GM21825 (cell line): ENCODE measurements around the gene CPLANE1.
A peak's percentile ranks its signal among the peaks of the same experiment; 100 is the strongest.
"Not testable (repeated sequence)": the region's sequence is repeated elsewhere in the genome, so short reads cannot be mapped to it uniquely, and the experiment has no call there.

Source experiments
- ATAC-seq: cut with Tn5 transposase; IDR thresholded peaks from one replicate; pipeline ENCODE4 v1.9.1; 2021; ENCODE audit warnings: mild to moderate bottlenecking, moderate library complexity; ENCODE audit not compliant: unreplicated experiment

Gene CPLANE1

GRCh38 chr5:37208883-37209797 is 40.0 kb downstream of the CPLANE1 start:
- no peak for ATAC-seq

- ATAC-seq: no peak
Observed at GRCh38 chr5:37207802-37208201, 41.4 kb downstream of the CPLANE1 start.

DNA sequence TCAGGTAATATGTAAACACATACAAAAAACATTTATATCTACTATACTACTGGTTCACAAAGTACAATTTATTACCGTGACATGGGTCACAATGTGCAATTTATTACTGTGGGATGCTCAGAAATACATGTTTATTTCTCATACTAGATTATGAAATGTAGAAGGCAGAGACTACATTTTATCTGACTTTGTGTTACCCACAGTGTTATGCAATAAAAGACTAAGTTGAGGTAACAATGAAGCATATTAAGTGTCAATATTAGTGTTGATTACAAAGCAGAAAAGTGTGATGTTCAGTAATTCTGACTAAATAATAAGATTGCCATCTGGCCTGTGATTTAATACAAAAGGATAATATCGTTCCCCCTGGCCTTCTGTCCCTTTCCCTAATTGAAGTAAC is 42.4 kb downstream of the CPLANE1 start:
- ATAC-seq: no peak

GRCh38 chr5:37198842-37199241 is 50.3 kb downstream of the CPLANE1 start:
- no peak for ATAC-seq

GRCh38 chr5:37198061-37198460 is 51.1 kb downstream of the CPLANE1 start:
- ATAC-seq: peak; percentile 43

DNA sequence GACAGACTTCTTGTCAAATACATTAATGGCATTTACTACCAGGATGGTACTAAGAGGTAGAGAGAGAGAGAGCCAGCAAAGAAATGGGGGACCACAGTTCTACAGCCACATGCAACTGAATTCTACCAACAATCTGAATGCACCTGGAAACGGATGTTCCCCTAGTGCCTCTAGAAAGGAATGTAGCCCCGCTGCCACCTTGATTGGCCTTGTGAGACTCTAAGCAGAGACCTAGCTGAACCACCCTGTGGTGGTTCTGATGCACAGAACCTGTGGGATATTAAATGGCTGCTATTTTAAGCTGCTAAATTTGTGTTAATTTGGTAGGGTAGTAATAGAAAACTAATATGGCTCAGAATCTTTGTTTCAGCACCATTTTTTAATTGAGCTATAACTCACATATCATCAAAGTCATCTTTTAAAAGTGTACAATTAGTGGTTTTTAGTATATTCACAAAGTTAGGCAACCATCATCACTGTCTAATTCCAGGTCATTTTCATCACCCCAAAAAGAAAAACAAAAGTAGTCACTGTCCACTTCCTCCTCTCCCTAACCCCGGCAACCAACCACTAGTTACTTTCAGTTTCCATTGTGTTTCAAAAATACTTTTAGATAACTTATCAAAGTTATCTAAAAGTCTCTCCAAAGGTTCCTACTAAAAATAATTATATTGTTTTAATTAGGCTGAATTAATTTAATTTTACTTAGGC is 51.7 kb downstream of the CPLANE1 start:
- peak; percentile 82 for ATAC-seq

- no peak for ATAC-seq
Observed at GRCh38 chr5:37190592-37190991, 58.6 kb downstream of the CPLANE1 start.

- ATAC-seq: no peak
Observed at GRCh38 chr5:37189355-37189754, 59.8 kb downstream of the CPLANE1 start.

GRCh38 chr5:37187465-37187977 is 61.7 kb downstream of the CPLANE1 start:
- no peak for ATAC-seq

DNA sequence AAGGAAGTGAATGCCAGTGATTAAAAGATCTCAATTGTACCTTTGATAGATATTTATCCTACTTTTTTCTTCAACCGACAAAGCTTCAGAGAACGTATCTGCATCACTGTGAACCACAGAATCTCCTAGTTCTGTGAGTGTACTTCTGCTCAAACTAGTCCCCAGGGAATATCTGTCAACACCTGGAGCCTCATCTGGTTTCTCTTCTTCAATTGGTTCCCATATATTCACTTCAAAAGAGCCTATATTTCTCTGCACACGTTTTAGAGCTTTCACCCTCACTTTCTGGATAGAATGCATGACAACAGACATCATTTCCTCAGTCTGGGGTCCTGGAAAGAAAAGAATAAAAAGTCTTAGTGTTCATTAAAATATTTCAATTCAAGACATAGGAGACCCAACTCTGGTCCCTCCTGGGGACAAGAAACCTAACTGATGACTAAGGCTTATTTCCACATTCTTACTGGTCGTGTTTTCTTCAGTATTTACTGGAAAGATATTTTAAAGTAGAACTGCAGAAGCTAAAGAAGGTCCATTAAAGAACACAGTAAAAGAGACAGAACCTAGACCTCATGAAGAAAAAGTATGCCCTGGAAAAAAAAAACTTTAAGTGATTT is 64.3 kb downstream of the CPLANE1 start:
- ATAC-seq: peak; percentile 88

- no peak for ATAC-seq
Observed at GRCh38 chr5:37182667-37183066, 66.5 kb downstream of the CPLANE1 start.

- no peak for ATAC-seq
Observed at GRCh38 chr5:37174928-37175327, 74.2 kb downstream of the CPLANE1 start.

DNA sequence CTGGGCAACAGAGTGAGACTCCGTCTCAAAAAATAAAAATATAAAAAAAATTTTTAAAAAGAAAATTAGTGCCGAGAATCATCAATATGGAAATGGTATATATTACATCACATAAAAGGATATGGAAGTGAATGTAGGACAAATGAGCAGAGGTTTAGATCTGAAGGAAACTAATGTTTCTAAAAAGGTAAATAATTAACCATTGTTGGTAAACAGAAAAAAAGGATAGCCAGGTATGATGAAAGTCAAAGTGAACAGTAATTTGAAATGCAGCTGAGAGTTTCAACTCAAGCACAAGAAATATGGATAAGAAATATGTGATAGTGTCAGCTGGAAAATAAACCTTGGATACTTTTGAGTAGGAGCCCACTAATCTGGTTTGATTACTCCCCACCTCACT is 76.2 kb downstream of the CPLANE1 start:
- ATAC-seq: no peak

DNA sequence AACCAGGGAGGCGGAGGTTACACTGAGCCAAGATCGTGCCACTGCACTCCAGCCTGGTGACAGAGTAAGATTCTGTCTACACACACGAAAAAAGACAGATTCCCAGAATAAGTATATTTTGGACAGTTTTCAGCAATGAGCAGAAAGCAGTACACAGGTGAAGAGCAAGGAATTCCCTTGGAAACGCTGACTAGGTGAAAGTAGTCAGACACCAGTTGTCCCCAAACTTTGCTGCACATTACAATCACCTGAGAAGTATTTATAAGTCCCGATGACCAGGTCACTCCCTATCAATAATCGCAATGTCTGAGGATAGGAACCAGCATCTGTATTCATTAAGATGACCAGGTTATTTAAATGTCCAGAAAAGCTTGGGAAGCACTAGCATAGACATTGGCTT is 78.3 kb downstream of the CPLANE1 start:
- no peak for ATAC-seq

DNA sequence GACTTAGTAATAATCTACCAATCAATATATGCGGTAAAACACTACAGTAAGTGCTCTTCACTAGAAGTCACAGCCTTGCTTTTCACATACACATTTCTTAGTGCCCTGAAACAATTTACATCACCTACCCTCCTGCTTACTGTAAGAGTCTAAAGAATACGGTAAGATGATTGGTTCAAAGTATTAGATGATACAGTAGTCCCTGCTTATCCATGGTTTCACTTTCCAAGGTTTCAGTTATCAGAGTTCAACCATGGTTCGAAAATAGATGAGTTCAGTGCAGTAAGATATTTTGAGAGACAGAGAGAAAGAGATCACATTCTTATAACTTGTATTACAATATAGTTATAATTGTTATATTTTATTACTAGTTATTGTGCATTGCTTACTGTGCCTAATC is 83.0 kb downstream of the CPLANE1 start:
- no peak for ATAC-seq

DNA sequence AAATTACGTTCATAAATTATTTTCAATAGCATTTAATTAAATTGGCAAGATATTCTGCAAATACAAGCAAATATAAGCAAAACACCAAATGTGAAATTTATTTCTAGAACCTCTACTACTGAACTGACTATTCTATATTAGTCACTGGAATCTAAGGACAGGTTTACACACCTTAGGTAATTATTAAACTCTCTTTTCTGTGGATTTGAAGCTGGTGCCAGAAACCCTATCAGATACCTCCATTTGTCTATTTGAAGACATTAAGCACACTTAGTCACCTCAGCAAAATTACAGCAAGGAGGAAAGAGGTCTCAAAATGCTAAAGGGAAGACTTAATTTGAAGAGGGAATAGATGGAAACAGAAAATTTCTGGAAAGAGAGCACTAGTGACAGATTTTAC is 83.4 kb downstream of the CPLANE1 start:
- ATAC-seq: no peak

GRCh38 chr5:37153661-37154060 is 95.5 kb downstream of the CPLANE1 start:
- no peak for ATAC-seq

GRCh38 chr5:37146896-37147295 is 102.3 kb downstream of the CPLANE1 start:
- ATAC-seq: no peak

- ATAC-seq: no peak
Observed at GRCh38 chr5:37136694-37137093, 112.5 kb downstream of the CPLANE1 start.

- not testable (repeated sequence) for ATAC-seq
Observed at GRCh38 chr5:37135312-37135711, 113.9 kb downstream of the CPLANE1 start.

GRCh38 chr5:37133939-37134338 is 115.2 kb downstream of the CPLANE1 start:
- ATAC-seq: no peak
